Transverse colon (tissue), 4 donors: ENCODE measurements around the gene PNLDC1. TPM values are rescaled to one million over a fixed set of nuclear protein-coding genes. Genes with fewer than 3 reads are reported as not detected.

Experiments used
- DNase-seq: peaks from one replicate; pipeline ENCODE4 v3.0.0-alpha.2; 2019
- H3K27ac ChIP-seq, 4 donors: fragments of 200-600 bp; sonication (generic); 2 replicates each; pipeline ENCODE4 v1.5.1; 2016 to 2018; ENCODE audit warnings: inconsistent platforms in 4 of 4
- H3K27me3 ChIP-seq: fragments of 200-600 bp; sonication (generic); 2 replicates; pipeline ENCODE4 v1.5.1; 2017; ENCODE audit warnings: inconsistent platforms
- H3K36me3 ChIP-seq, 4 donors: fragments of 200-600 bp; sonication (generic); 2 replicates each; pipeline ENCODE4 v1.5.1; 2017 to 2019; ENCODE audit warnings: inconsistent platforms in 4 of 4
- H3K4me1 ChIP-seq, 4 donors: fragments of 200-600 bp; sonication (generic); 2 replicates each; pipeline ENCODE4 v1.5.1; 2017 to 2020; ENCODE audit warnings: inconsistent platforms in 4 of 4
- H3K4me3 ChIP-seq, 4 donors: fragments of 200-600 bp; sonication (generic); 1 replicate in 1 of 4; 2 replicates in 3 of 4; pipeline versions ENCODE4 v1.5.1 to v1.6.1; 2017 to 2019; ENCODE audit warnings: inconsistent platforms in 4 of 4
- H3K9me3 ChIP-seq, 2 donors: fragments of 200-600 bp; sonication (generic); 2 replicates each; pipeline ENCODE4 v1.5.1; 2017 to 2019; ENCODE audit warnings: inconsistent platforms in 2 of 2
- CTCF ChIP-seq, 5 experiments: fragments of 200-600 bp in 3 of 5; fragments of 450-650 bp in 2 of 5; sonication (generic) in 3 of 5; IDR thresholded peaks; 1 replicate in 2 of 5; 2 replicates in 3 of 5; pipeline ENCODE4 v1.5.1; 2016 to 2017; ENCODE audit warnings: antibody characterized with exemption in 5 of 5, inconsistent platforms in 3 of 5, mild to moderate bottlenecking in 2 of 5, moderate library complexity in 1 of 5
- EP300 ChIP-seq: sonication (generic); formaldehyde crosslinking; IDR thresholded peaks from one replicate; pipeline ENCODE4 v1.6.1; 2017; ENCODE audit warnings: antibody characterized with exemption, low read depth
- POLR2A ChIP-seq: fragments of 450-650 bp; IDR thresholded peaks from one replicate; pipeline ENCODE4 v1.6.1; 2016; ENCODE audit warnings: antibody characterized with exemption, mild to moderate bottlenecking, moderate library complexity
- POLR2AphosphoS5 ChIP-seq, 3 donors: sonication (generic); formaldehyde crosslinking; IDR thresholded peaks; one replicate each; pipeline ENCODE4 v1.6.1; 2016; ENCODE audit warnings: antibody characterized with exemption in 3 of 3
- WGBS, 2 donors: methylation state at CpG; one replicate each; pipeline ENCODE4 v1.1.5; 2018; ENCODE audit warnings: low coverage in 1 of 2; 5-methylcytosine and 5-hydroxymethylcytosine counted together
- in situ Hi-C, 4 donors: fragments of 200-750 bp; cut with MboI; loops; one replicate each; pipeline versions ENCODE4 v1.15.0 to v1.15.1; 2017; ENCODE audit warnings: low sequenced_read_pairs in 3 of 4, low pct_ligation_motif_present in 1 of 4, low pct_unique_long_range_greater_than_20kb in 1 of 4
- intact Hi-C: fragments of 100-400 bp; cut with DNase I; formaldehyde crosslinking; loops from one replicate; pipeline ENCODE4 v1.15.1; 2023; ENCODE audit warnings: low total_unique reads
- total RNA-seq, 4 donors: library from RNA; depleted of rRNA; stranded (reverse); fragments of >200 nt; gene quantifications; one replicate each; pipeline ENCODE4 v1.1.0, GENCODE V29; 2016

Gene PNLDC1
- total RNA-seq, 4 donors from 2014 or later: 1.5 TPM; not detected in 3

GRCh38 chr6:159762681-159763293 is 37.3 kb upstream of the PNLDC1 start:
- H3K9me3 ChIP-seq: no peaks in the 10 kb centered on the region
- peak overlapping the region; percentile 97 to 100 (median 98) for H3K27ac ChIP-seq
- intact Hi-C loops (no loop called here), in situ Hi-C loops (no loop called here)
- H3K4me1 ChIP-seq: peaks cover 6 to 22% (median 19%) of the 10 kb centered on the region in 4 donors
- DNase-seq: peak; percentile 36
- TF ChIP-seq EP300 (no peak), POLR2AphosphoS5 (IDR thresholded peaks at IDR 0.05) (no peak), CTCF (IDR thresholded peaks at IDR 0.05) (no peak), POLR2A (no peak)
- 12 to 67% methylated on average over 1 to 14 of the region's 16 CpGs for WGBS, 2 donors
- no peaks in the 10 kb centered on the region for H3K27me3 ChIP-seq
- H3K4me3 ChIP-seq: peak overlapping the region; percentile 60 to 92 (median 78)
- peaks cover 0 to 12% (median 3%) of the 10 kb centered on the region in 4 donors for H3K36me3 ChIP-seq

GRCh38 chr6:159766906-159767305 is 33.2 kb upstream of the PNLDC1 start:
- H3K36me3 ChIP-seq: peaks cover 0 to 30% (median 7%) of the 10 kb centered on the region in 4 donors
- intact Hi-C loops: no loop called here

DNA sequence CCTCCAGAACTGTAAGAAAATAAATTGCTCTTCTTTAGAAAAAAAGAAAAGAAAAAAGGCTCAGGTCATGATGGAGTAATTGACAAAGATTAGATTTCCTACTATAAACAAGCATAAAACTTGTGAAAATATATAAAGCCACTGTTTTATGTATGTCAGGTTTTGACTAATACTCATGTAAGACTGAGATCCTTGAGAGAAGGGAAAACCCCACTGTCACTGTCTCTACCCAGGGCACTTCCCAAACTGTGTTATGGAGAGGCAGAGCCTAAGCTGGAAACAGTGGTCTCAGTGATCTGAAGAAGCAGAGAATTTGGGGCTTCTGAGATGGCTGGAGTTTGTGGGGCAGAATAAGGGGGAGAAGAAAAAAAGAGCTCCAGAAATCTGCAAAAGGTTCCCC is 30.6 kb upstream of the PNLDC1 start:
- Histone ChIP-seq H3K9me3 (no peaks in the 10 kb centered on the region), H3K27ac (no peak overlapping the region), H3K4me3 (no peak overlapping the region), H3K36me3 (peaks cover 0 to 30% (median 7%) of the 10 kb centered on the region in 4 donors), H3K4me1 (no peaks in the 10 kb centered on the region), H3K27me3 (no peaks in the 10 kb centered on the region)
- TF ChIP-seq CTCF (IDR thresholded peaks at IDR 0.05): no peak
- TF ChIP-seq EP300: no peak
- no peak for TF ChIP-seq POLR2A
- TF ChIP-seq POLR2AphosphoS5 (IDR thresholded peaks at IDR 0.05): no peak
- intact Hi-C loops: no loop called here
- in situ Hi-C loops: no loop called here
- no peak for DNase-seq

More at GRCh38 chr6:159766906-159767305, 33.2 kb upstream of the PNLDC1 start:
- TF ChIP-seq CTCF (IDR thresholded peaks at IDR 0.05) (no peak), POLR2A (no peak), EP300 (no peak), POLR2AphosphoS5 (IDR thresholded peaks at IDR 0.05) (no peak)
- no peak for DNase-seq
- in situ Hi-C loops: no loop called here
- no peaks in the 10 kb centered on the region for H3K27me3 ChIP-seq
- peaks cover 6 to 9% (median 8%) of the 10 kb centered on the region in 4 donors for H3K4me1 ChIP-seq
- H3K4me3 ChIP-seq: no peak overlapping the region
- no peak overlapping the region for H3K27ac ChIP-seq
- H3K9me3 ChIP-seq: no peaks in the 10 kb centered on the region

GRCh38 chr6:159772196-159772595 is 27.9 kb upstream of the PNLDC1 start:
- no peaks in the 10 kb centered on the region for H3K9me3 ChIP-seq
- peaks cover 0 to 11% (median 4%) of the 10 kb centered on the region in 4 donors for H3K4me1 ChIP-seq
- TF ChIP-seq EP300: no peak
- 0 to 55% methylated on average over 1 of the region's 1 CpG for WGBS, 2 donors
- no peak overlapping the region for H3K27ac ChIP-seq
- intact Hi-C loops (no loop called here), in situ Hi-C loops (no loop called here)
- no peaks in the 10 kb centered on the region for H3K27me3 ChIP-seq
- peaks cover 0 to 25% (median 4%) of the 10 kb centered on the region in 4 donors for H3K36me3 ChIP-seq
- no peak for DNase-seq
- H3K4me3 ChIP-seq: no peak overlapping the region
